GM21390 (cell line): ENCODE measurements around the gene IQCE.
A peak's percentile ranks its signal among the peaks of the same experiment; 100 is the strongest.

ENCODE experiments used
- ATAC-seq: cut with Tn5 transposase; IDR thresholded peaks from one replicate; pipeline ENCODE4 v1.9.1; 2021; ENCODE audit not compliant: unreplicated experiment

Gene IQCE

DNA sequence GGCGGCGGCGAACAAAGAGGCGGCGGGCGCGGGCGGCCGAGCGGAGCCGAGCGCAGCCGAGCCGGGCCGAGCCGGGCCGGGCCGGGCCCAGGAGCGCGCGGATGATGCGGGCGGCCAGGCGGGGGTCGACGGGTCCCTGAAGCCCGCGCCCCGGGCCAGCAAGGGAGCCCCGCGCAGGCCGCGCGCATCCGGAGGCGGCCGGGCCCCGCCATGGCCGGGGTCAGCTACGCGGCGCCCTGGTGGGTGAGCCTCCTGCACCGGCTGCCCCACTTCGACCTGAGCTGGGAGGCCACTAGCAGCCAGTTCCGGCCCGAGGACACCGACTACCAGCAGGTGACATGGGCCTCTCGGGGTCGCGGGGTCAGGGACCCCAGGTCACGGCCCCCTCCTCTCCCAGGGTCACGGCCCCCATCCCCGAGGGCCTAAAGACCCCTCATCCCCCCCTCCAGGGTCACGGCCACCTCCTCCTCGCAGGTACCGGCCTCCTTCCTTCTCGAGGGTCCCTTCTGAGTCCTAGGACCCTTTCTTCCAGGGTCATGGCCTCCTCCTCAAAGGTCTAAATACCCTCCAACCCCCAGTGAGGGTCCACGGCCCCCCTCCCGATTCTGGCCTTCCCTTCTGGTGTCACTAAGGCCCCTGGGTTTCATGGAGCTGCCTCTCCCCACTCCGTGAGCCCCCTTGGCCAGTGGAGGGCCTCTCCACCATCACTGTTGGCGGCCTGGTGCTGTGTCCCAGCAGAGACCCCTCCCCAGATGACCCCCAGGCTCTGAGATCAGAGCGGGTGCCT lies 73.4 kb downstream of the IQCE start, which contains the start of gene TTYH3:
TSS of gene TTYH3 (plus strand) at position 41 of the 787 bp plus-strand sequence. CDS start at position 211, 170 bp downstream.
- peak; percentile 29 for ATAC-seq

DNA sequence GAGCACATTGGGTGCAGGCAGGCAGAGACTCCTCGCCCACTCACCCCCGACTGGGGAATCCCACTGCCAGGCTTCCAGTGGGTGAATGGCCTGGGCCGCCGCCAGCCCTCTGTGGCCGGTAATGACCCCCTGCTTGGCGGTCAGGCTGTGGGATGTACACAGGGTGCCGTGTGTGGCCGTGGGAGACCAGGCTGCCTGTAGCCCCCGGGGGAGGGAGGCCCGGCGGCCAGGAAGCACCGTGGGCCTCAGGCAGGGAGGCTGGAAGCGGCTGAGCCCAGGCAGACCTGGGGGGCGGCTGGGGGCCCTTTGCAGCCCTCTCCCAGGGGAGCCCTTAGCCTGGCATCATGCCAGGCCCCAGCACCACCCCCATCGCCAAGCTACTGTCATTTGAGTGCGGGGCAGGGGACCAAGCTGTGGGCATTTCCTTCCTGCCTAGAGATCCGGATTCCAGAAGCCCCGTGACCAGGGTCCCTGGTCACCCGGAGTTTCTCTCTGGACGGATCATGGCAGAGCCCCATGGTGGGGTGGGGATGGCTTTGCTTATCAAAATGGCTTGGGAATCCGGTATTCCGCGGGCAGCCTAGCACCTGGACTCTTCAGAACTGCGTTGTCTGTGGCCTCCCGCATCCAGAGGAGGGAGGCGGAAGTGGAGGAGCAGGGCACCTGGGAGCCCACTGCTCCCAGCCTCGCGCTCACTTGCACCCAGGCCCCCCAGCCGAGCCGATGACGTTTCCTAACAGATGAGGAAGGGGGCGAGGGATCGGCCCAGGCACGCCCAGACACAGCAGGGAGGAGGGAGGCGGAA lies 74.2 kb downstream of the IQCE start:
- ATAC-seq: peak; percentile 22

DNA sequence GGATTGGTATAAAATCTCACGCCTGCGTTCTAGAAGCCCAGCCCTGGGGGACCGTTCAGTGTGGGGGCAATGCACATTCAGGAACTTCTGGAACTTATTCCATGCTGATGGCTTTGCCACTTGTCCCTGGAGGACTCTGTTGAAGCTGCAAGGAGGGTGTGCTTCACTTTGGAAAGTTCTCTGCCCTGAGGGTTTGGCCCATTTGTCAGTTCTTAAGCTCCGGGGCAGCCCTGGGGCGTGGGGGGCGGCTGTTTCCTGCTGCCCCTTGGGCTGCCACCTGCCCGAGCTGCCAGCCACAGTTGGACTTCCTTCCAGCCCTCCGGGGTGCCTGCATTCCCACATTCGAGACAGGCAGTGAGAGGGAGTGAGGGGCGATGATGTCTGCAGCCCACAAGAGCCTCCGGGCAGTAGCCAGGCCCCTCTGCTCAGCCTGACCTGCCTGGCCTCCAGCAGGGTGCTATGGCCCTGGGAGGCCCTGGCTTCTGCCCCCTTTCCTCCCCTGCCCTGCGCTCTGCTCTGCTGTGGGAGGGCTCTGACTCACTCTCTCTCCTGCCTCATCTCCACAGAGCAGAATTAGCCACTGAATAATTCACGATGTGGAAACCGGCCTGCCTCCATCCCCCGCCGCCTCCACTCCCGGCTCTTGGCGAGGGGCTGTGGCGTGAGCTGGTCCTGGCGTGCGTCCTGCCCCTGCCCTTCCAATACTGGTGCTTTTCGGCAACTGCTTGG lies 74.9 kb downstream of the IQCE start:
- no peak for ATAC-seq

DNA sequence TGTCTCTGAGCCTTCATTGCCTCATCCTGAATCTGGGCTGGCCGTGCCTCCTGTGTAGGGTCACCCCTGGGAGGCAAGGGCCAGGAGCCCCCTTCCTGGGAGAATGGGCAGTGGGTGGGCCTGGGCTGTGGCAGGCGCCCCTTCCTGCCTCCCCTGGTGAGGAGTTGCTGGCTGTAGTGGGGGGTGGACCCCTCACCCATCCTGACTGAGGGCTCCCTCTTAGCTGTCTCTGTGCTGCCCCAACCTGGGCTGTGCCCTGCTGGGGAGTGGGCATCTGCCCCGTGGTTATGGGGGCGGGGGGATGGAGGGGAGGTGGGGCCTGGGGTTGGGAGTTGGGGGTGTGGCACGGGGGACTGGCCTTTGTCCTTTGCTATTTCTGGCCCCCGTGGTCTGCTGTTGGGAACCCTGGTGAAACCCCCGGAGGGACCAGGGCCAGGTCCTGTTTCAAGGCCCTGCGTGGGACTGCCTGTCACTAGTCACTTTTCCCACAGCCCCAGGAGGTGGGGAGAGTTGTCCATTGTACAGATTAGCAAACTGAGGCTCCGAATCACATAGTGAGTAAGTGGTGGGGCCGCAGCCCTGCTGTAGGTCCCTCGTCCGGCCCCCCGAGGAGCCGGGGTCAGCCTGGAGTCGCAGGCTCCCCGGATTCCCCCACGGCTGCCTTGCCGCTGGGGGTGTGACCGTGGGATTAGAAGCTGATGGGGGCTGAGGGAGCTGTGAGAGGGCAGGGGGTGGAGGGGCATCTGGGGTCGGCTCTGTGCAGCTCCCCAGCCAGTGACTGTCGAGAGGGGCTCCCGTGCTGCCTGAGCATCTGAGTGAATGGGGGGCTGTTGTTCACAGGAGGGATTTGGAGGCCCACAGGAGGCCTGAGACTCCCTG lies 75.7 kb downstream of the IQCE start:
- ATAC-seq: no peak

DNA sequence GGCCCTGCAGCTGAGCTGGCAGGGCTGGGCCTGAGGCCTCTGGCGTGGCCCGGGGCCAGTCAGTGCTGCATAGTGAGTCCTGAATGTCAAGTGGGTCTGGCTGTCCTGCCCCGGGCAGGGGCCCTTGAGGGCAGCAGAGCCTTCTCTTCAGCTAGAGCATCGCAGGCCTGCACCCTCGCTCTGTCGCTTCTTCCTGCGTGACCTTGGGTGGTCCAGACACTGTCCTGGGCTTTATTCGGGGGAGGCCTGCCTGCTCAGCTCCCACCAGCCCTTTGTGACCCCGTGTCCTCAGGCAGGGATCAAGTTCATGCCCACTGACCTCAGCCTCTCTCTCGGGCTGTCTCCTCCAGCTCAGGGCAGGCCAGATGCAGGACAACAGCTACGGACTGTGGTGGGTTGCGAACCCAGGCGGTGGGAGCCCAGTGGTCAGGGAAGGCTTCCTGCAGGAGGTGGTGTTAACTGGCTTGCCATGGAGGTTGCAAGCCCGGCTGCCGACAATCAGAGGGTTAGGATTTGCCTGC lies 76.4 kb downstream of the IQCE start:
- no peak for ATAC-seq

DNA sequence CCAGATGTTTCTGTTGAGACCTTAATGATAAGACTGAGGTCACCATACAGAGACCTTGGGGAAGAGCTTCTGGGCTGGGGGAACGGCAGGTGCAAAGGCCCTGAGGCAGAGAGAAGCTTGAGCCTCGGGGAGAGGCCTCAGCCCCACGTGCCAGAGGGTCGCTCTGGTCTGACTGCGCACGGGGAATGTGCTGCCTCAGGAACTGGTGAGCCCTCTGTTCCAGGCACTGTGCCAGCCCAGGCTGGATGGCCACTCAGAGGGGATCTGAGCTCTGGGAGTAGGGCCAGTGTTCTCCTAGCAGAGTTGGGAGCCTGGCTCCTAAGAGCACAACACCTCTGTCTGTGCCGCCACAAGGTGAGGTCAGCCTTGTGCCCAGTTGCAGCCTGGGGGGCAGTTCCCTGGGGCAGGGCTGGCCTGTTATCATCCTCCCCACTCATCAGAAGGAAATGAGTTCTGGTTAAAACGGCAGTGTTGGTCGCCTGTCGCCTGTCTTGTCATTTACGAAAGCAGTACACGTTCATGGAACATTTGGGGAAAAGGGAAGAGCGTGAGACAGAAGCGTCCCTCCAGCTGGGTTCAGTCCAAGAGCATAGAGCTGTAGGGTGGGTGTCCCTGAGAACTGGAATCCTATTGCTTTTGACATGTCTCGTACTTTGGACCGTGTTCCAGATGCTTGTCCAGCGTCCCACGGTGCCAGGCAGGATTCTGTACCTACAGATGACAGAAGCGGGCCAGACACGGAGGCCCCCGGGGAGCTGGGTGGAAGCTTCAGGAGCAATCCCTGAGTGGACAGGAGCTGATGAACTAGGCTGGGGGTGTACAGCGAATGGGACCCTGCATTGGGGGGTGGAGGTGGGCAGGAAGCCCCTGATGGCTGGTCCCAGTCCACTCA lies 77.3 kb downstream of the IQCE start:
- ATAC-seq: no peak

DNA sequence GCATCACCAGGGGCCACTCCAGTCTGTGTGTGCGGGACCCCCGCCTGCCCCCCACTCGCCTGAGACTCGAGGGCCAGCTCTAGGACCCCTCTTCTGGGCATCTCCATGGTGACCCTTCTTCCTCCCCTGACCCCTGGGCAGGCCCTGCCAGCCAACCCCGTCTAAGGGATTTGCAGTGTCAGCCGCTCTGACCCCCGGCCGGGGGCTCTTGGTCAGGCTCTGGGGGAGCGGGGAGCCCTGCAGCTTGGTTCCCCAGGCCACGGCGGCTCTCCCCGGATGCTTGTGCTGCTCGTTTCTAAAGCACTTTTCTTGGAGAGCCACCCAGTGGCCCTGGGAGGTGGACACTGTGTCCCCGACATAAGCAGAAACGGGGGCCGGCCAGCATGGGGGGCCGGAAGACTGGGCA lies 78.3 kb downstream of the IQCE start:
- ATAC-seq: no peak

DNA sequence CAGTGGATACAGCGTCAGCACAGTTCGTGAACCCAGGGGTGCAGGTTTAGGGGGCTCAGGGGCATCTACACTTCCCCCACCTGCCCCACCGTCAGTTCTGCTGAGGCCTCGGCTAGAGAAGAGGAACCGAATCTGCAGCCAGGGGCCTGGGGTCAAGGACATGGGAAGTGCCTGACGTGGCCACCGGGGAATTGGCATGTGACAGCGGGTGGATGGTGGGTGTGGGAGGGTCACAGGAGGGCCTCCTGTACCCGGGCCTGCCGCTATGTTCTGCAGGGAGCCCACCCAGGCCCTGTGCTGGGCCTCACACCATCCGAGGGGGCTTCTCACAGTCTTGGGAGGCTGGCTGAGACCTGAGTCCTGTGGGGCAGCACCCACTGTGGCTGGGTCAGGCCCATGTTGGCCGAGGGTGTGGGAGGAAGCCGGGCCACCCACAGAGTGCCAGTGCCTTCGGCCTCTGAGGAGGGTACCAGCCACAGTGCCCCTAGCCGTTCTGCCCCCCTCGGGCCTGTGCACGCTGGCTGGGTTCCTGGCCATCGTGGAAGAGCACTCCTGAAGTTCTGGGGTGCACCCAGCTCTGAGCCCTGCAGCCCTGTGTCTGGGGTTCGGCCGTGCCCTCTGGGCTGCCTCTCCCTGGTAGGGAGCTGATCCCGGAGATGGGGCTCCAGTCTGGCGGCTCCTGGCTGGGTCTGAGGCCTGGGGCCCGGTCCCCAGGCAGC lies 78.9 kb downstream of the IQCE start:
- no peak for ATAC-seq

DNA sequence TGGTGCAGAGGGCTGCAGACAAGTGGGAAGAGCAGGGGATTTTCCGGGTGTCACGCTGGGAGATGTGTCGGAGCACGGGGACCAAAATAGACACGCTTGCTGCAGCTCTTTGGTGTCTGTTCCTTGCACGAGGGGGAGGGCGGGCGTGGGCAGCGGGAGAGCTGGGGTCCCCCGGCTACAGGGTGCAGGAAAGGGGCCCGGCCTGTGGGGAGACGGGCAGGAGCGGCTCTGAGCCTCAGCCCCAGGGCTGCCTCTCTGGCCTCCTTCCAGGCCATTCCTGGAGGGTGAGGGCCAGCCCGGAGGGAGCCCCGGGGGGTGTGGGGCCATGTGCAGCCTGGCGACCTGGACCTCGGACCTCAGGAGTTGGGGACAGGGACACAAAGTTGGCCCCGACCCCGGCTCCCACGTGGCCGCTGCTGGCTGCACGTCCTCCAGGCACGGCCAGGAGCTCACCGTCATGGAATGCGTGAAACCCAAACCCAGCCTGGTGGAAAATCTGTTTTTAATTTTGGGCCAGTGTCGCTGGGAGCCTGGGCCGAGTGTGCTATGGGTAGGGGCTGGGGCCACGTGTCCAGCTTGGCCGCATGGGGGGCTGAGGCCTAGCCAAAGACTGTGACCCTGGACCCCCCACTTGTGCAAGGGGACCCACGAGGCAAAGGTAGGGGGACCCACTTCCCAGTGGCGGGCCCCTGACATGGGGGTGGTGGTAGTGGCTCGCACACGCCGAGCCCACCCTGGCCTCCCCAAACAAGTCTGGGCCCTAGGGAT lies 79.6 kb downstream of the IQCE start:
- no peak for ATAC-seq

DNA sequence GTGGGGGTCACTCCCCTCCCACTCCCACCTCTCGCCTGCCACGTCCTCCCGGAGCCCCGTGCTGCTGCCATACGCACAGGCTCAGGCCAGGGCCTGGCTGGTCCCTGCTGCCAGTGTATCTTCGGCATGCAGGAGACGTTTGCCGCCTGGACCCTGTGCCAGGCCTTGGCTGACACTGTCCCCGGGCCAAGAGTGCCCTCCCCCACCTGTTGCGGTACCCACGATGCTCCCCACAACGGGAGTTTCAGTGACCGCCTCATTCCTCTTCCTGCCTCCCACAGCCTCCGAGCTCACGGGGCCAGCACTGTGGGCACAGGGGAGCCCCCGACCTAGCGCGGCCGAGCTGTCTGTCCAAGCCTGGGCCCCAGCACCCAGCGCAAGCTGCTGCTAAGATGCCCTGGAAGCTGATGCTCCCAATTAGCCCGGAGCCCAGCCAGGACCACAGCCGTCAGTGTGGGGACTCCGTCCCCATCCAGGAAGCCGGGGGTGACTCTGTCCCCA lies 80.5 kb downstream of the IQCE start:
- ATAC-seq: no peak

DNA sequence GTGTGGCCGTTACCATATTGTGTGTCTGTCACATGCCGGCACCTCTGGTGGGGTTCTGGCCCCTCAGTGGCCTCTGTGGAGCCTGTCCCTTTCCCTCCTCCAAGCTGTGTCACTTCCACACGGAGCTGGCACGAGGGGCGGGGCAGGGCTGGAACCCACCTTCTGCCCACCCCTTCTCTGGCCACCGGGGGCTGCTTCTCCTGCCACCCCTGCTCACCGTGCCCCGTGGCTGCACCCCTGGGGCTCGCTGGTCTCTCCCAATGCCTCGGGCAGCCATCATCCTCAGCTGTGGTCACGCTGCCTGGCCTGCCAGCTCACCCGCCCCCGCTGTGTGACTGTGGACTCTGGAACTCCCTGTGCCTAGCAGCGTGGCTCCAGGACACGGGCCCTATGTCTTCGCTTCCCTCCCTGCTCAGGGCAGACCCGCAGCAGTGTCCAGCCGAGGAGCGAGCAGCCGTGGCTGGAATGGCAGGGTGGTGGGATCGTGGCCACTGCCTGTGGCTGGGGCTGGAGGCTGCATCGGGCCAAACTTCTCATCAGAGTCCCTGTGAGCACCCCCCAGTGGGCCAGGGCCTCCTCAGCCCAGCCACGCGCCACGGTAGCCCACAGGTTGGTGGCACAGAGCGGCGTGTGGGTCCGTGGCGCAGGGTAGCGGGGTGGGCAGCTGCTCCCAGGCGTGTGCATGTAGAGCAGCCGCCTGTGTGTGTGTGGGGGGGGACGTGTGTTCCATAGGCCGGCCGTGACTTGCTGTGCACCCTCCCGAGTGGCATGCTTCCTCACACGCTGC lies 81.1 kb downstream of the IQCE start:
- no peak for ATAC-seq

DNA sequence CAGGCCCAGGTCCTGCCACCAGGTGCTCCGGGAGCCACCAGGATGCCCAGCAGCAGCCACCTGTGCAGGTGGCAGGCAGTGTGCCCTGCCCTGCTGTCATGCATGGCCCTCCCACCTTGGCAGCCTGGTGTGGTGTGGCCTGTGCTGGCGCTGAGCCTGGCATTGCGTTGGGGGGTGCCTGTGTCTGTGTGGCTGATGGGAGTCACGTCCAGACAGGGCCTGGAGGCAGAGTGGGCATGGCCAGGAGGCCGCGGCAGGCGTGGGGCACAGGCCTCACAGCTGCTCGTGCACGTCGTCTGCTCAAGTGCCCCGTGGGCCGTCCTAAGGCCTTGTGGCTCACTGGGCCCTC lies 81.7 kb downstream of the IQCE start:
- ATAC-seq: no peak

DNA sequence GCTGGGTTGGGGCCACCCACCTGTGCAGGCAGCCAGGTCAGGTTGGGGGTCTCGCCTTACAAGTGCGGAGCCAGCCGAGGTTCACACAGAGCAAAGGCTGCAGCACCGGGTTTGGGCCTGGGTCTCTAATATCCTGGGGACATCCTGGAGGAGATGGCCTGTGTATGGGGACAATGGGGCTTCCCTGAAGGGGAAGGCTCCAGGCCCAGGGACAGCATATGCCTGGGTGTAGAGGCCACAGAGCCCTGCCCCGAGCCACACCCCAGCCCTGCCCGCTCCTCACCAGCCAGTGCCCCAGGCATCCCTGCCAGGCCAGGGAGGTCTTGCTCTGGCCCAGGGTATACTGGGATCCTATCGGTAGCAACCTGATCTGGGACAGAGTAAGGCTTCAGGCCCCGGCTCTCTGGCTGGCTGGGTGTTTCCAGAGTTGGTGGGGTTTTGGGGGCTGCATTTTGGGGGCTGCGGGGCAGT lies 82.1 kb downstream of the IQCE start:
- no peak for ATAC-seq

DNA sequence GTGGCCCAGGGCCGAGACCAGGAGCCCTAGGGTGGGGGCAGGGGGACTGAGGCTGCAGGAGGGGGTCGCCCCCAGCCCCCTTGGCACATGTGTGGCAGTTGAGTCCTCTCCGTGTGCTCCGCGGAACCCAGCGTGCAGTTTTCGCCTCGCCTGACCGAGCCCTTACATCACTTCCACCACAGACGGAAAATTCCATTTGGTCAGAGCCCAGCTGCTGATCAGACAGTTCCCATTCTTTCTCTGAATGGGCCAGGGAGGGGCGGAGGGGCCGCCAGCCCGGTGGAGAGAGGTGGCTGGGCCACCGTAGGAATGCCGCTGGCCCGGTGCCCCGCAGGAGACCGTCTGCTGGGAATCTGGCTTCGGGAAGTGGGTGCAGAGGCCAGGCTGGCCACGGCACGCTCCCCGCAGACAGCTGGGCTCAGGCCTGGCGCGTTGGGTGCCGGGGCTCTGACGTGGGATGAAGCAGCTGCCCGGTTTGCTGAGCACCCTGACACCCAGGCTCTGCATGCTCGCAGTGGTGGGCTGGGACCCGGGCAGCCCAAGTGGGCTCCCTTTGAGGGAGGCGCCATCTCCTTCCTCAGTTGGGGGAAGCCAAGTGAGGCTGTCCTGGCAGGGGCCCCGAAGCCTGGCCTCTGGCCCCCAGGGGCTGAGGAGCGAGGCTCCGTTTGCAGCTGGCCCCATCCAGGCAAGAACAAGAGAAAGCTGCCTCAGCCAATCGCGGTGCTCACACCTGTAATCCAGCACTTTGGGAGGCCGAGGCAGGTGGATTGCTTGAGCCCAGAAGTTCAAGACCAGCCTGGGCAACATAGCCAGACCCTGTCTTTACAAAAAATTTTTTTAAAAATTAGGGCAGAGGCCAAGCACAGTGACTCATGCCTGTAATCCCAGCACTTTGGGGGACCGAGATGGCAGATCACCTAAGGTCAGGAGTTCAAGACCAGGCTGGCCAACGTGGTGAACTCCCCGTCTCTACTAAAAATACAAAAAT lies 82.9 kb downstream of the IQCE start:
- ATAC-seq: no peak

DNA sequence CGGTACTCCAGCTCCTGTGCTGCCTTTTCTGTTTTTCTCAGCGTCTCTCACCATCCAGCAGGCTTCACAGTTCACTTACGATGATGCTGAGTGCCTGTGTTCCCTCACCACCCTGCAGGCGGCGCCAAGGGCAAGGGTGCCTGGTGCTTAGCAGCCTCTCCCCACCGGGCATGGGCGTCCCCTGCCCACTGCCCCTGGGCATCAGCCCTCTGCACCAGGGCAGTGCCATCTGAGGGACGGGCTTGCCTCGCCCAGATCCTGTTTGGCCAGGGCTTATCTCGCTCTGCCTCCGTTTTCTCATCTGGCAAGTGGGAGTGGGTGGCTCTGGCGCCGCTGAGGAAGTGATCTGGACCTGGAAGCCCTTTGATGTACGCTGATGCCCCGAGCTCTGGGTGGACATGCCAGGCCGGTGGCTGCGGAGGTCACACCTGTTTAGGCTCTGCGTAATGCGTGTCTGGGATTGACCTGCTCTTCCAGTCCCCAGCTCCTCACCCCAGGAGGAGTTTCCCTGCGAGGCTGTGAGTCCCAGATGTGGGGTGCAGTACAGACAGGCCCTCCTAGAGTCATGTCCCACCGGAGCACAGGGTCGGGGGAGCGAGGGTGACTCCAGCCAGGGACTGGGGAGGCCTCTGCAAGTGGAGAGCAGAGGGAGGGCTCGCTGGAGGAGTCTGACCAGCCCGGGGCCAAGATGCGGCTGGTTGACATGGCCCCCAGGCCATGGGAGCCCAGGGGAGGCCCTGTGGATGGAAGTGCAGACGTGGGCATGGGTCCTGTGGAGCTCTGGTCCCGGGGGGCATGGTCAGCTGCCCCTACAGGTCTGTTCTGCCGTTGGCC lies 84.8 kb downstream of the IQCE start:
- ATAC-seq: no peak
